Inferior parietal cortex (tissue), 1 donor: ENCODE measurements around the gene ZNF883.
"Not testable (repeated sequence)": the region's sequence is repeated elsewhere in the genome, so short reads cannot be mapped to it uniquely, and the experiment has no call there.

Experiments
- DNase-seq: peaks from one replicate; pipeline ENCODE4 v3.0.0-alpha.2; 2016; ENCODE audit errors: extremely low spot score

The ZNF883 gene

GRCh38 chr9:113011911-113012381, at the start of gene ZNF883:
Gene ZNF883 (minus strand): TSS chr9:113012192.
- DNase-seq = peak; percentile 75

GRCh38 chr9:113061072-113061850, 49.3 kb upstream of the ZNF883 start:
- not testable (repeated sequence) for DNase-seq

- DNase-seq = not testable (repeated sequence)
Observed at GRCh38 chr9:113059581-113060284, 47.7 kb upstream of the ZNF883 start.

GRCh38 chr9:113057193-113057592, 45.2 kb upstream of the ZNF883 start:
- DNase-seq = no peak

GRCh38 chr9:113056191-113057106, 44.5 kb upstream of the ZNF883 start, which contains the start of gene ZFP37:
Gene ZFP37 (minus strand): TSS chr9:113056724. CDS start chr9:113056688, 36 bp downstream.
- peak; percentile 95 for DNase-seq

GRCh38 chr9:113042884-113043657, 31.1 kb upstream of the ZNF883 start:
- no peak for DNase-seq

GRCh38 chr9:113026200-113026599, 14.2 kb upstream of the ZNF883 start:
- DNase-seq = no peak

- no peak for DNase-seq
Observed at GRCh38 chr9:113018247-113018646, 6.3 kb upstream of the ZNF883 start.

GRCh38 chr9:113012492-113012891, 500 bp upstream of the ZNF883 start:
- DNase-seq = no peak

GRCh38 chr9:113005777-113006176, 6.2 kb downstream of the ZNF883 start:
- DNase-seq = no peak

GRCh38 chr9:112997236-112997941, 14.6 kb downstream of the ZNF883 start:
- no peak for DNase-seq

GRCh38 chr9:112971415-112971814, 40.6 kb downstream of the ZNF883 start:
- DNase-seq = no peak

GRCh38 chr9:112970939-112971338, 41.1 kb downstream of the ZNF883 start:
- DNase-seq = no peak

- DNase-seq = no peak
Observed at GRCh38 chr9:112969730-112970129, 42.3 kb downstream of the ZNF883 start.

- no peak for DNase-seq
Observed at GRCh38 chr9:112955550-112955949, 56.4 kb downstream of the ZNF883 start.

- DNase-seq = no peak
Observed at GRCh38 chr9:112945620-112946208, 66.3 kb downstream of the ZNF883 start.

GRCh38 chr9:112939418-112939817, 72.6 kb downstream of the ZNF883 start:
- DNase-seq = no peak

- DNase-seq = no peak
Observed at GRCh38 chr9:112933696-112934095, 78.3 kb downstream of the ZNF883 start.

- peak; percentile 51 for DNase-seq
Observed at GRCh38 chr9:112925058-112925641, 86.8 kb downstream of the ZNF883 start.

GRCh38 chr9:112921549-112921948, 90.4 kb downstream of the ZNF883 start:
- peak; percentile 56 for DNase-seq
